Osteocyte (in vitro differentiated cells): ENCODE data around the gene CCDC187. TPM values are rescaled to one million over a fixed set of nuclear protein-coding genes. Genes with fewer than 3 reads are reported as not detected.

Experiments used
- DNase-seq: peaks from one replicate; pipeline ENCODE4 v3.0.0; 2021; ENCODE audit warnings: mixed read lengths; ENCODE audit not compliant: unreplicated experiment; ENCODE audit errors: extremely low spot score
- H3K27ac Mint-ChIP-seq: one replicate; pipeline ENCODE4 v1.8.0; 2021; ENCODE audit warnings: mild to moderate bottlenecking, mixed read lengths; ENCODE audit not compliant: unreplicated experiment
- H3K27me3 Mint-ChIP-seq: one replicate; pipeline ENCODE4 v1.8.0; 2021; ENCODE audit warnings: mixed read lengths; ENCODE audit not compliant: unreplicated experiment
- H3K36me3 Mint-ChIP-seq: one replicate; pipeline ENCODE4 v1.8.0; 2021; ENCODE audit warnings: mixed read lengths; ENCODE audit not compliant: unreplicated experiment
- H3K4me1 Mint-ChIP-seq: one replicate; pipeline ENCODE4 v1.8.0; 2021; ENCODE audit warnings: mixed read lengths; ENCODE audit not compliant: unreplicated experiment
- H3K4me3 Mint-ChIP-seq: one replicate; pipeline ENCODE4 v1.8.0; 2021; ENCODE audit warnings: mild to moderate bottlenecking, moderate library complexity, mixed read lengths; ENCODE audit not compliant: unreplicated experiment
- H3K9me3 Mint-ChIP-seq: one replicate; pipeline ENCODE4 v1.8.0; 2021; ENCODE audit warnings: mixed read lengths; ENCODE audit not compliant: unreplicated experiment
- total RNA-seq: library from RNA; stranded (reverse); gene quantifications from 2 replicates; pipeline ENCODE4 v1.2.1, GENCODE V29; 2021
- TF ChIP-seq, protein P1 (sequence below): fragments of 200-600 bp; sonication (generic); IDR thresholded peaks from 2 replicates; pipeline ENCODE4 v1.5.0; 2021; ENCODE audit warnings: antibody characterized with exemption, mild to moderate bottlenecking, moderate library complexity

CCDC187 gene
- total RNA-seq, 1 donor from 2014 or later, result not detected

DNA sequence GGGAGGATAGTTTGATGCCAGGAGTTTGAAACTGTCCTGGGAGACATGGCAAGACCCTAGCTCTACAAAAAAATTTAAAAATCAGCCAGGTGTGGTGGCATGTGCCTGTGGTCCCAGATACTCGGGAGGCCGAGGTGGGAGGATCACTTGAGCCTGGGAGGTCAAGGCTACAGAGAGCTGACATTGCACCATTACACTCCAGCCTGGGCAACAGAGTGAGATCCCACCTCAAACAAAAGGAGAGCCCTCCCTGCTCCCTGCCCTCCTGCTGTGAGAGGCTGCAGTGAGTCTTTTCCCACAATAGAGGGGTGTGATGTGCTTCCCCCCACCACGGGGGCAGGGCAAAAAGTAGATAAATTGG lies 10.1 kb upstream of the CCDC187 start:
- H3K9me3 Mint-ChIP-seq, result peaks cover 11% of the 10 kb centered on the region
- H3K36me3 Mint-ChIP-seq, result peaks cover 2% of the 10 kb centered on the region
- DNase-seq, result no peak
- no peak overlapping the region for H3K4me3 Mint-ChIP-seq
- TF ChIP-seq, protein P1, sequence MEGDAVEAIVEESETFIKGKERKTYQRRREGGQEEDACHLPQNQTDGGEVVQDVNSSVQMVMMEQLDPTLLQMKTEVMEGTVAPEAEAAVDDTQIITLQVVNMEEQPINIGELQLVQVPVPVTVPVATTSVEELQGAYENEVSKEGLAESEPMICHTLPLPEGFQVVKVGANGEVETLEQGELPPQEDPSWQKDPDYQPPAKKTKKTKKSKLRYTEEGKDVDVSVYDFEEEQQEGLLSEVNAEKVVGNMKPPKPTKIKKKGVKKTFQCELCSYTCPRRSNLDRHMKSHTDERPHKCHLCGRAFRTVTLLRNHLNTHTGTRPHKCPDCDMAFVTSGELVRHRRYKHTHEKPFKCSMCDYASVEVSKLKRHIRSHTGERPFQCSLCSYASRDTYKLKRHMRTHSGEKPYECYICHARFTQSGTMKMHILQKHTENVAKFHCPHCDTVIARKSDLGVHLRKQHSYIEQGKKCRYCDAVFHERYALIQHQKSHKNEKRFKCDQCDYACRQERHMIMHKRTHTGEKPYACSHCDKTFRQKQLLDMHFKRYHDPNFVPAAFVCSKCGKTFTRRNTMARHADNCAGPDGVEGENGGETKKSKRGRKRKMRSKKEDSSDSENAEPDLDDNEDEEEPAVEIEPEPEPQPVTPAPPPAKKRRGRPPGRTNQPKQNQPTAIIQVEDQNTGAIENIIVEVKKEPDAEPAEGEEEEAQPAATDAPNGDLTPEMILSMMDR, result no peak
- H3K27me3 Mint-ChIP-seq, result no peaks in the 10 kb centered on the region
- no peak overlapping the region for H3K27ac Mint-ChIP-seq
- no peaks in the 10 kb centered on the region for H3K4me1 Mint-ChIP-seq

DNA sequence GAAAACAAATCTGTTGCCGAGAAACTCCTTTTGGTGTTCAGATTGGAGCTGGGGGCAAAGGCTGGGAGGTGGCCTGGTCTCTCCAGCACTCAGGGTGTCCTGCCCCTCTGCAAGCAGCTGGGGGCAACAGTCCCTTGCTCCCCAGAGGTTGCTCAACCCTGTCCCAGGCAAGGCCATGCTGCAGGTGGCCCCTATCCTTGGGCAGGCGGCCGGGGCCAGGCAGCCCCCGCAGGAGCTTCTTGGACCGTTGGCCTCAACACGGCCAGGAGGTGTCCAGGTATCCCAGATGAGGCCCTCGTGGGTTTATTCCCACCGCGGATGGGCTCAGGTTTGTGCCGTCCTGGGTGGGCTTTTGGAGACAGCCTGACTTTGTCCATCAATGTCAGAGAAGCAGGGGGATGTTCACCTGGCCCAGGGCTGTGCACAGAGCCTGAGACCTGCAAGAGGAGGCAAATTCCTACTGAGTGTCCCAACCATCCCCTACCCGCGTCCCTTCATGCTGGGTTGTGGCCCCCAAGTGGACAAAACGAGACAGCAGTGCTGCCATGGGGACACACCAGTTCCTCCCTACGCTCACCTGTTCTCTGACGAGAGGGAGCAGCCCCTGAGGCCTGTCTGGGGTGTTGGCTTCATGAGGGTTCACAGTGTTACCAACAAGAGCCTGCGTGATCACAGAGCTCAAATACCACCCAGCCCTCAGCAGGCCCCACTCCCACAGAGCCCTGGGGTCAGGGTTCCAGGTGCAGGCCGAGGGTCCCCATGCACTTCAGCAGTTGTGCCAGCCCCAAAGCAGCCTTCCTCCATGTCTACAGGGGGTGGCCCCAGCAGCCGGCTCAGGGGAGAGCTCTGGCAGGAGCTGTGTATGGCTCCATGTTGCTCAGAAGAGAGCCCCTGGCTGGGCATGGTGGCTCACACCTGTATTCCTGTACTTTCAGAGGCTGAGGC lies 9.5 kb upstream of the CCDC187 start:
- H3K27me3 Mint-ChIP-seq, result no peaks in the 10 kb centered on the region
- DNase-seq, result no peak
- H3K4me3 Mint-ChIP-seq, result no peak overlapping the region
- no peak overlapping the region for H3K27ac Mint-ChIP-seq
- H3K4me1 Mint-ChIP-seq, result no peaks in the 10 kb centered on the region
- TF ChIP-seq, protein P1, result no peak
- peaks cover 11% of the 10 kb centered on the region for H3K9me3 Mint-ChIP-seq
- peaks cover 2% of the 10 kb centered on the region for H3K36me3 Mint-ChIP-seq

DNA sequence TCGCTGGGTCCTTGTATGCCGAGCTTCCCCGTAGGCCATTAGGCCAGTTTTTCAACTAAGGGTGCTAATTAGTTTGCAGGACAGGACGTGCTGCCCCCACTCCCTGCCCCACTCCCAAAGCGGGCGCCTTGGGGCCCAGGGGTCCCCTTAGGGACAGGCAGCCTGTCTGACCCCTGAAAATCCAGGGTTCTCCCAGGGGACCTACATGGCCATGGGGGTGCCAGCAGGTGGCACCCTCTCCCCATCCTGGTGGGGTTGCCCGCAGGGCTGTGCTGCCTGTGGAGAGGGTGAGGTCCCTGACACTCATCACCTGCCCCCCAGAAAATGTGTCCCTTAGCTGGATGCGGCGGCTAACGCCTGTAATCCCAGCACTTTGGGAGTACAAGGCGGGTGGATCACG lies 8.5 kb upstream of the CCDC187 start:
- no peaks in the 10 kb centered on the region for H3K4me1 Mint-ChIP-seq
- H3K4me3 Mint-ChIP-seq, result no peak overlapping the region
- DNase-seq, result no peak
- H3K36me3 Mint-ChIP-seq, result peaks cover 2% of the 10 kb centered on the region
- H3K27ac Mint-ChIP-seq, result no peak overlapping the region
- TF ChIP-seq, protein P1, result peak; percentile 60
- H3K9me3 Mint-ChIP-seq, result peaks cover 11% of the 10 kb centered on the region
- H3K27me3 Mint-ChIP-seq, result no peaks in the 10 kb centered on the region

DNA sequence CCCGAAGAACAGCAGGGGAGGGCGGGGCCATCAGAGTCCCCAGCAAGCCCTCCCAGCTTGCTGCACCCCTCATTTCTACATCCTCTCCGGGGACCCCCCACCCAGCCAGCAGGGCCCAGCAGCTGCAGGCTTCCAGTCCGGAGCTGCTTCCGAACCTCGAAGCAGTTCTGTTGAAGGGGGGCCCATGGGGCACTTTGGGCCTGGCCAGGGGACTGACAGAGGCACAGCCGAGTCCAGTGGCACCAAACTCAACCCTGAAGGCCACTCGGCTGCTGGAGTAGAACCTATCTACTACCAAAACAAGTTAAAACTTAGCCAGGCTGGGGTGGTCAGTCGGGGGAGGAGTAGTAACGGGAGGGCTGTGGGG lies 8.1 kb upstream of the CCDC187 start:
- Mint-ChIP-seq H3K36me3 (peaks cover 2% of the 10 kb centered on the region), H3K27ac (no peak overlapping the region)

More for the DNA sequence above, 8.1 kb upstream of the CCDC187 start:
- Mint-ChIP-seq H3K4me3 (no peak overlapping the region), H3K27me3 (no peaks in the 10 kb centered on the region), H3K4me1 (no peaks in the 10 kb centered on the region), H3K9me3 (peaks cover 11% of the 10 kb centered on the region)
- TF ChIP-seq, protein P1, result no peak
- no peak for DNase-seq
